ENCODE results near the gene CST6.
A peak's percentile ranks its signal among the peaks of the same experiment; 100 is the strongest.

CST6 gene

DNA sequence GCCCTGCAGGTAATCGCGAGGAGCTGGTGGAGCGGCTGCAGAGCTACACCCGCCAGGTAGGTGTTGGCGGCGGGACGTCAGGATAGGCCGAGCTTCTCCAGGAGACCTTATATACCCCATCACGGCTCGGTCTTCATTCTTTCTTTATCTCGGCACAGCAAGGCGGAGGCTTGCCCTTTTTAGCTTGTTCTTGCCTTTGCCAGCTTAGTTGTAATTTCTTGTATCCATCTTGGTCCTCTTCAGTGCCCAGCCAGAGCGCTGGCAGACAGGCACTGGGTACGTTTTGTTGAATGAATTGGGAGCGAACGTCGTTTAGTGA, 40.8 kb downstream of the CST6 start:
- under 1% methylated on average over 17 of the region's 17 CpGs for WGBS
- Histone ChIP-seq H3K23ac (ENCODE audit: low read length in 2 of 2) (peak overlapping the region in 1 of 2 experiments; percentile 18), H3K14ac (ENCODE audit: low read length in 2 of 2) (peak overlapping the region in 1 of 2 experiments; percentile 72), H2AK5ac (ENCODE audit: low read length, severe bottlenecking) (peak overlapping the region; percentile 37), H2BK15ac (ENCODE audit: low read depth, poor library complexity, severe bottlenecking) (no peak overlapping the region), H3K9ac (ENCODE audit: low read length) (peak overlapping the region; percentile 95), H3K18ac (ENCODE audit: low read depth in 1 of 2, low read length in 2 of 2) (peak overlapping the region; percentile 82 to 86), H2BK5ac (ENCODE audit: low read depth, low read length, poor library complexity, severe bottlenecking) (no peak overlapping the region), H2BK120ac (ENCODE audit: low read depth, low read length) (no peak overlapping the region), H3K4me2 (ENCODE audit: low read length, poor library complexity, severe bottlenecking) (peak overlapping the region; percentile 67), H3K79me1 (replicated peaks; ENCODE audit: low read length, poor library complexity, severe bottlenecking) (peaks cover 11% of the 10 kb centered on the region), H3K9me3 (ENCODE audit: control insufficient read depth, low read length) (no peaks in the 10 kb centered on the region), H3K27ac (ENCODE audit: low read length, poor library complexity, severe bottlenecking) (no peak overlapping the region), H2BK12ac (ENCODE audit: low read length in 2 of 2) (no peak overlapping the region), H2AFZ (ENCODE audit: low read depth, low read length) (peak overlapping the region; percentile 83), H3K4me3 (ENCODE audit: insufficient read depth in 1 of 2, low read depth in 1 of 2, low read length in 2 of 2) (peak overlapping the region; percentile 84 to 94), H3K27me3 (ENCODE audit: control insufficient read depth in 1 of 2, insufficient read depth in 1 of 2, low read length in 2 of 2) (peaks cover 4 to 21% of the 10 kb centered on the region in 2 experiments), H3K4ac (ENCODE audit: low read depth in 1 of 2, low read length in 2 of 2) (peak overlapping the region; percentile 90 to 96), H4K8ac (ENCODE audit: low read length) (peak overlapping the region; percentile 97), H3K36me3 (ENCODE audit: control insufficient read depth in 1 of 2, insufficient read depth in 2 of 2, low read depth in 1 of 2, low read length in 2 of 2) (peaks cover 21 to 31% of the 10 kb centered on the region in 2 experiments), H4K91ac (ENCODE audit: low read length) (peak overlapping the region; percentile 84), H3K4me1 (ENCODE audit: control insufficient read depth, insufficient read depth, low read depth, low read length) (peaks cover 36% of the 10 kb centered on the region)
- no peak for DNase-seq

- Histone ChIP-seq H3K79me1 (replicated peaks; ENCODE audit: low read length, poor library complexity, severe bottlenecking) (peaks cover 20% of the 10 kb centered on the region), H4K8ac (ENCODE audit: low read length) (no peak overlapping the region), H3K4ac (ENCODE audit: low read depth in 1 of 2, low read length in 2 of 2) (no peak overlapping the region), H3K4me3 (ENCODE audit: insufficient read depth in 1 of 2, low read depth in 1 of 2, low read length in 2 of 2) (no peak overlapping the region), H2AK5ac (ENCODE audit: low read length, severe bottlenecking) (no peak overlapping the region), H3K36me3 (ENCODE audit: control insufficient read depth in 1 of 2, insufficient read depth in 2 of 2, low read depth in 1 of 2, low read length in 2 of 2) (peaks cover 42 to 54% of the 10 kb centered on the region in 2 experiments), H3K4me2 (ENCODE audit: low read length, poor library complexity, severe bottlenecking) (no peak overlapping the region), H2BK12ac (ENCODE audit: low read length in 2 of 2) (no peak overlapping the region), H2BK5ac (ENCODE audit: low read depth, low read length, poor library complexity, severe bottlenecking) (no peak overlapping the region), H4K91ac (ENCODE audit: low read length) (no peak overlapping the region), H3K9ac (ENCODE audit: low read length) (no peak overlapping the region), H2AFZ (ENCODE audit: low read depth, low read length) (no peak overlapping the region), H3K27me3 (ENCODE audit: control insufficient read depth in 1 of 2, insufficient read depth in 1 of 2, low read length in 2 of 2) (no peaks in the 10 kb centered on the region), H2BK120ac (ENCODE audit: low read depth, low read length) (no peak overlapping the region), H3K23ac (ENCODE audit: low read length in 2 of 2) (no peak overlapping the region), H3K9me3 (ENCODE audit: control insufficient read depth, low read length) (no peaks in the 10 kb centered on the region), H3K14ac (ENCODE audit: low read length in 2 of 2) (no peak overlapping the region), H3K27ac (ENCODE audit: low read length, poor library complexity, severe bottlenecking) (no peak overlapping the region), H2BK15ac (ENCODE audit: low read depth, poor library complexity, severe bottlenecking) (no peak overlapping the region), H3K4me1 (ENCODE audit: control insufficient read depth, insufficient read depth, low read depth, low read length) (peaks cover 18% of the 10 kb centered on the region), H3K18ac (ENCODE audit: low read depth in 1 of 2, low read length in 2 of 2) (no peak overlapping the region)
- WGBS, result 98% methylated on average over 7 of the region's 7 CpGs
- no peak for DNase-seq
Measured at GRCh38 chr11:66055021-66055420, 43.2 kb downstream of the CST6 start.

DNA sequence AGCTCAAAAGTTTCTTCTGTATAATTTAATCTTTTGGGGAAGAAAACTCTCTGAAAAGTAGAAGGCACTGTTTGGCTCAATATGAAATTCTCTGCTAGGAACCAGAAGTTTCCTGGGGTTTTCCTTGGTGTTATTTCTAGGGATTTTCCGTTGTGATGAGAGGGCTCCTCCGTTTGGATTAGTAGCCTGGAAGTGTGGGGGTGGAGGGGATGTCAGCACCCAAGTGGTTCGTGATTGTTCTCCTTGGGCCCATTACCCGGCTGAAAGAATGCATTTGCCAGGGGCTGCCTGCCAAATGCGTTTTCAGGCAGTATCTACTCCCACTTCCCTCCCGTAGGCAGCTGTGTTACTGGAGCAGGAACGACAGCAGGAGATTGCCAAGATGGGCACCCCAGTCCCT, 44.7 kb downstream of the CST6 start:
- H3K4me3 ChIP-seq (ENCODE audit: insufficient read depth in 1 of 2, low read depth in 1 of 2, low read length in 2 of 2), result no peak overlapping the region
- no peak overlapping the region for H2BK120ac ChIP-seq (ENCODE audit: low read depth, low read length)
- no peak overlapping the region for H3K18ac ChIP-seq (ENCODE audit: low read depth in 1 of 2, low read length in 2 of 2)
- no peak overlapping the region for H2BK12ac ChIP-seq (ENCODE audit: low read length in 2 of 2)
- peak overlapping the region; percentile 29 for H3K9ac ChIP-seq (ENCODE audit: low read length)
- DNase-seq, result no peak
- H2BK5ac ChIP-seq (ENCODE audit: low read depth, low read length, poor library complexity, severe bottlenecking), result no peak overlapping the region
- no peak overlapping the region for H4K8ac ChIP-seq (ENCODE audit: low read length)
- no peak overlapping the region for H2AFZ ChIP-seq (ENCODE audit: low read depth, low read length)
- no peak overlapping the region for H3K14ac ChIP-seq (ENCODE audit: low read length in 2 of 2)
- no peak overlapping the region for H4K91ac ChIP-seq (ENCODE audit: low read length)
- H3K4me1 ChIP-seq (ENCODE audit: control insufficient read depth, insufficient read depth, low read depth, low read length), result peaks cover 10% of the 10 kb centered on the region
- no peak overlapping the region for H3K27ac ChIP-seq (ENCODE audit: low read length, poor library complexity, severe bottlenecking)
- peaks cover 26% of the 10 kb centered on the region for H3K79me1 ChIP-seq (replicated peaks; ENCODE audit: low read length, poor library complexity, severe bottlenecking)
- no peak overlapping the region for H2BK15ac ChIP-seq (ENCODE audit: low read depth, poor library complexity, severe bottlenecking)
- H3K27me3 ChIP-seq (ENCODE audit: control insufficient read depth in 1 of 2, insufficient read depth in 1 of 2, low read length in 2 of 2), result no peaks in the 10 kb centered on the region
- WGBS, result 93% methylated on average over 7 of the region's 7 CpGs
- H3K4me2 ChIP-seq (ENCODE audit: low read length, poor library complexity, severe bottlenecking), result no peak overlapping the region
- H3K4ac ChIP-seq (ENCODE audit: low read depth in 1 of 2, low read length in 2 of 2), result no peak overlapping the region
- H2AK5ac ChIP-seq (ENCODE audit: low read length, severe bottlenecking), result no peak overlapping the region
- no peaks in the 10 kb centered on the region for H3K9me3 ChIP-seq (ENCODE audit: control insufficient read depth, low read length)
- peaks cover 52 to 69% of the 10 kb centered on the region in 2 experiments for H3K36me3 ChIP-seq (ENCODE audit: control insufficient read depth in 1 of 2, insufficient read depth in 2 of 2, low read depth in 1 of 2, low read length in 2 of 2)
- no peak overlapping the region for H3K23ac ChIP-seq (ENCODE audit: low read length in 2 of 2)

- no peak overlapping the region for H3K4ac ChIP-seq (ENCODE audit: low read depth in 1 of 2, low read length in 2 of 2)
- H3K27ac ChIP-seq (ENCODE audit: low read length, poor library complexity, severe bottlenecking), result no peak overlapping the region
- no peak for DNase-seq
- no peak overlapping the region for H3K4me2 ChIP-seq (ENCODE audit: low read length, poor library complexity, severe bottlenecking)
- H3K36me3 ChIP-seq (ENCODE audit: control insufficient read depth in 1 of 2, insufficient read depth in 2 of 2, low read depth in 1 of 2, low read length in 2 of 2), result peaks cover 67 to 97% of the 10 kb centered on the region in 2 experiments
- H3K9ac ChIP-seq (ENCODE audit: low read length), result peak overlapping the region; percentile 43
- no peaks in the 10 kb centered on the region for H3K27me3 ChIP-seq (ENCODE audit: control insufficient read depth in 1 of 2, insufficient read depth in 1 of 2, low read length in 2 of 2)
- no peaks in the 10 kb centered on the region for H3K4me1 ChIP-seq (ENCODE audit: control insufficient read depth, insufficient read depth, low read depth, low read length)
- no peak overlapping the region for H2BK120ac ChIP-seq (ENCODE audit: low read depth, low read length)
- H3K79me1 ChIP-seq (replicated peaks; ENCODE audit: low read length, poor library complexity, severe bottlenecking), result peaks cover 34% of the 10 kb centered on the region
- no peaks in the 10 kb centered on the region for H3K9me3 ChIP-seq (ENCODE audit: control insufficient read depth, low read length)
- 84% methylated on average over 8 of the region's 8 CpGs for WGBS
- no peak overlapping the region for H3K4me3 ChIP-seq (ENCODE audit: insufficient read depth in 1 of 2, low read depth in 1 of 2, low read length in 2 of 2)
- H2BK15ac ChIP-seq (ENCODE audit: low read depth, poor library complexity, severe bottlenecking), result no peak overlapping the region
- H4K8ac ChIP-seq (ENCODE audit: low read length), result no peak overlapping the region
- no peak overlapping the region for H2AK5ac ChIP-seq (ENCODE audit: low read length, severe bottlenecking)
- H2BK12ac ChIP-seq (ENCODE audit: low read length in 2 of 2), result no peak overlapping the region
- no peak overlapping the region for H3K23ac ChIP-seq (ENCODE audit: low read length in 2 of 2)
- no peak overlapping the region for H3K14ac ChIP-seq (ENCODE audit: low read length in 2 of 2)
- H2BK5ac ChIP-seq (ENCODE audit: low read depth, low read length, poor library complexity, severe bottlenecking), result no peak overlapping the region
- no peak overlapping the region for H3K18ac ChIP-seq (ENCODE audit: low read depth in 1 of 2, low read length in 2 of 2)
- H2AFZ ChIP-seq (ENCODE audit: low read depth, low read length), result no peak overlapping the region
- H4K91ac ChIP-seq (ENCODE audit: low read length), result no peak overlapping the region
Measured at GRCh38 chr11:66059966-66060680, 48.3 kb downstream of the CST6 start.

All from mesenchymal stem cell (in vitro differentiated cells and primary cell).